HEK293 (cell line): ENCODE results near the gene CDCA4.

ENCODE experiments used
- GLIS1 ChIP-seq: fragments of 450-650 bp; formaldehyde crosslinking; IDR thresholded peaks from 2 replicates; pipeline ENCODE4 v1.5.1; 2016; ENCODE audit warnings: missing biosample characterization, missing genetic modification characterization
- GLIS2 ChIP-seq: fragments of 450-650 bp; formaldehyde crosslinking; IDR thresholded peaks from 2 replicates; pipeline ENCODE4 v1.5.1; 2016; ENCODE audit warnings: missing biosample characterization, missing genetic modification characterization
- HIC1 ChIP-seq: fragments of 450-650 bp; formaldehyde crosslinking; IDR thresholded peaks from 2 replicates; pipeline ENCODE4 v1.5.1; 2016; ENCODE audit warnings: missing biosample characterization, missing genetic modification characterization
- KLF17 ChIP-seq: fragments of 450-650 bp; formaldehyde crosslinking; IDR thresholded peaks from 2 replicates; pipeline ENCODE4 v1.5.1; 2016; ENCODE audit warnings: missing biosample characterization, missing genetic modification characterization
- PATZ1 ChIP-seq: fragments of 450-650 bp; formaldehyde crosslinking; IDR thresholded peaks from 2 replicates; pipeline ENCODE4 v1.5.1; 2016; ENCODE audit warnings: missing biosample characterization, missing genetic modification characterization
- SP7 ChIP-seq: fragments of 450-650 bp; formaldehyde crosslinking; IDR thresholded peaks from 2 replicates; pipeline ENCODE4 v1.5.1; 2016; ENCODE audit warnings: missing biosample characterization, missing genetic modification characterization
- ZBTB10 ChIP-seq: fragments of 450-650 bp; formaldehyde crosslinking; IDR thresholded peaks from 2 replicates; pipeline ENCODE4 v1.5.1; 2016; ENCODE audit warnings: missing biosample characterization, missing genetic modification characterization
- ZBTB20 ChIP-seq: fragments of 450-650 bp; formaldehyde crosslinking; IDR thresholded peaks from 2 replicates; pipeline ENCODE4 v1.5.1; 2016; ENCODE audit warnings: missing biosample characterization, missing genetic modification characterization
- ZBTB26 ChIP-seq: fragments of 450-650 bp; formaldehyde crosslinking; optimal IDR thresholded peaks from 2 replicates; pipeline ENCODE3; 2016; ENCODE audit warnings: missing biosample characterization, mild to moderate bottlenecking, missing genetic modification characterization
- ZBTB7A ChIP-seq: fragments of 450-650 bp; formaldehyde crosslinking; IDR thresholded peaks from 2 replicates; pipeline ENCODE4 v1.5.1; 2016; ENCODE audit warnings: low read depth, missing biosample characterization, missing genetic modification characterization
- ZNF148 ChIP-seq: fragments of 450-650 bp; formaldehyde crosslinking; IDR thresholded peaks from 2 replicates; pipeline ENCODE4 v1.5.0; 2017; ENCODE audit warnings: missing biosample characterization, missing genetic modification characterization, borderline replicate concordance
- ZNF18 ChIP-seq: fragments of 450-650 bp; formaldehyde crosslinking; IDR thresholded peaks from 2 replicates; pipeline ENCODE4 v1.5.1; 2016; ENCODE audit warnings: missing biosample characterization, missing genetic modification characterization
- ZNF521 ChIP-seq: fragments of 450-650 bp; formaldehyde crosslinking; IDR thresholded peaks from 2 replicates; pipeline ENCODE4 v1.5.1; 2017; ENCODE audit warnings: missing biosample characterization, mild to moderate bottlenecking, missing genetic modification characterization
- ZSCAN30 ChIP-seq: fragments of 450-650 bp; IDR thresholded peaks from 2 replicates; pipeline ENCODE4 v1.5.1; 2018; ENCODE audit warnings: missing biosample characterization, mild to moderate bottlenecking, missing genetic modification characterization, moderate library complexity

Gene CDCA4

GRCh38 chr14:104976198-104977007 is 44.5 kb downstream of the CDCA4 start (continued):
- peak; percentile 23 for TF ChIP-seq ZBTB26 (tag by site-specific recombination)
- TF ChIP-seq ZNF148 (tag by site-specific recombination) = no peak
- no peak for TF ChIP-seq ZNF521 (tag by site-specific recombination)
- peak; percentile 59; the same call in 1 of the 2 replicates for TF ChIP-seq ZBTB7A (tag by site-specific recombination)
- TF ChIP-seq SP7 (tag by site-specific recombination) = peak; percentile 58
- peak; percentile 37; the same call in 1 of the 2 replicates for TF ChIP-seq KLF17 (tag by site-specific recombination)
- TF ChIP-seq HIC1 (tag by site-specific recombination) = peak; percentile 84
- peak; percentile 98 for TF ChIP-seq GLIS1
- peak; percentile 46 for TF ChIP-seq PATZ1 (tag by site-specific recombination)
- peak; percentile 90 for TF ChIP-seq ZBTB20
- peak; percentile 91 for TF ChIP-seq GLIS2 (tag by site-specific recombination)
- peak; percentile 93 for TF ChIP-seq ZNF18
- TF ChIP-seq ZSCAN30 (tag by site-specific recombination) = peak; percentile 67; the same call in 1 of the 2 replicates
- TF ChIP-seq ZBTB10 (tag by site-specific recombination) = peak; percentile 45; the same call in 1 of the 2 replicates
